C4-2B (cell line): ENCODE measurements around the gene INTS14.

Experiments
- CTCF ChIP-seq: fragments of 450-650 bp; conservative IDR thresholded peaks from 2 replicates; pipeline ENCODE4 v1.5.1; 2017; ENCODE audit warnings: mild to moderate bottlenecking
- ZFX ChIP-seq: fragments of 450-650 bp; IDR thresholded peaks from 2 replicates; pipeline ENCODE4 v1.6.1; 2017

GRCh38 chr15:65612616-65612946 is 1.6 kb upstream of the INTS14 start:
- no peak for TF ChIP-seq CTCF
- no peak for TF ChIP-seq ZFX
